CD4-positive, CD25-positive, alpha-beta regulatory T cell (primary cell): ENCODE data around the gene MB21D2. TPM values are rescaled to one million over a fixed set of nuclear protein-coding genes. Genes with fewer than 3 reads are reported as not detected.

Experiments
- ATAC-seq, 2 donors: fragments of 150-1000 bp; cut with Tn5 transposase; one replicate each; pipeline ENCODE4 v1.10.0; 2021; ENCODE audit warnings: low read depth in 2 of 2, moderate number of reproducible peaks in 2 of 2, moderate library complexity in 1 of 2
- DNase-seq, 3 donors: peaks; one replicate each; pipeline versions ENCODE4 v3.0.0 to v3.0.0-alpha.2; 2012 to 2022; ENCODE audit warnings: mixed read lengths in 1 of 3
- H3K27ac ChIP-seq: one replicate; pipeline ENCODE4 v1.7.0; 2013; ENCODE audit warnings: mild to moderate bottlenecking, low read length; ENCODE audit not compliant: insufficient read depth, poor library complexity, severe bottlenecking
- H3K27me3 ChIP-seq: one replicate; pipeline ENCODE4 v1.7.0; 2013; ENCODE audit warnings: low read length; ENCODE audit not compliant: control insufficient read depth, insufficient read depth
- H3K36me3 ChIP-seq: one replicate; pipeline ENCODE4 v1.7.0; 2013; ENCODE audit warnings: mild to moderate bottlenecking, low read length, moderate library complexity; ENCODE audit not compliant: control insufficient read depth, insufficient read depth
- H3K4me1 ChIP-seq: 2 replicates; pipeline ENCODE4 v1.7.0; 2013; ENCODE audit warnings: mild to moderate bottlenecking, low read length; ENCODE audit not compliant: insufficient read depth, control insufficient read depth, poor library complexity, severe bottlenecking
- H3K4me3 ChIP-seq: one replicate; pipeline ENCODE4 v1.7.0; 2013; ENCODE audit warnings: low read depth, mild to moderate bottlenecking, low read length, moderate library complexity
- H3K9me3 ChIP-seq, 2 experiments: 1 replicate in 1 of 2; 2 replicates in 1 of 2; pipeline ENCODE4 v1.7.0; 2013; ENCODE audit warnings: low read length in 2 of 2, mild to moderate bottlenecking in 1 of 2, moderate library complexity in 1 of 2; ENCODE audit not compliant: control insufficient read depth in 2 of 2
- H3K27ac Mint-ChIP-seq, 3 donors: one replicate each; pipeline ENCODE4 v1.8.0; 2020 to 2022; ENCODE audit warnings: mild to moderate bottlenecking in 3 of 3, mixed read lengths in 3 of 3, moderate library complexity in 2 of 3
- H3K27me3 Mint-ChIP-seq: one replicate; pipeline ENCODE4 v1.8.0; 2022; ENCODE audit warnings: mild to moderate bottlenecking, mixed read lengths
- H3K36me3 Mint-ChIP-seq: one replicate; pipeline ENCODE4 v1.8.0; 2020; ENCODE audit warnings: mixed read lengths
- H3K4me1 Mint-ChIP-seq, 4 donors: one replicate each; pipeline ENCODE4 v1.8.0; 2020 to 2022; ENCODE audit warnings: mixed read lengths in 4 of 4, mild to moderate bottlenecking in 1 of 4
- H3K4me3 Mint-ChIP-seq, 4 donors: one replicate each; pipeline ENCODE4 v1.8.0; 2020 to 2022; ENCODE audit warnings: mild to moderate bottlenecking in 4 of 4, mixed read lengths in 4 of 4, moderate library complexity in 3 of 4
- H3K9me3 Mint-ChIP-seq, 7 donors: one replicate each; pipeline ENCODE4 v1.8.0; 2020 to 2022; ENCODE audit warnings: mixed read lengths in 7 of 7, mild to moderate bottlenecking in 3 of 7, moderate library complexity in 2 of 7
- polyA plus RNA-seq, 4 donors: library from polyadenylated mRNA; unstranded; fragments of 300-500 nt; fragmentation: Illumina TruSeq; gene quantifications; one replicate each; pipeline ENCODE4 v1.2.3, GENCODE V29; 2021
- total RNA-seq: library from RNA; stranded (reverse); gene quantifications from one replicate; pipeline ENCODE4 v1.2.3, GENCODE V29; 2022

The MB21D2 gene
- total and polyA plus RNA-seq, 5 donors from 2014 or later, result 2.6 to 10.8 (median 3.3) TPM

GRCh38 chr3:192947421-192947820 is 29.8 kb upstream of the MB21D2 start:
- H3K27me3 ChIP-seq, result no peaks in the 10 kb centered on the region
- no peak for ATAC-seq
- Mint-ChIP-seq H3K9me3 (no peaks in the 10 kb centered on the region), H3K36me3 (no peaks in the 10 kb centered on the region), H3K27ac (no peak overlapping the region), H3K4me3 (no peak overlapping the region), H3K27me3 (peaks cover 14% of the 10 kb centered on the region), H3K4me1 (no peaks in the 10 kb centered on the region)
- H3K4me1 ChIP-seq, result no peaks in the 10 kb centered on the region
- no peak overlapping the region for H3K4me3 ChIP-seq
- no peaks in the 10 kb centered on the region for H3K9me3 ChIP-seq
- H3K36me3 ChIP-seq, result no peaks in the 10 kb centered on the region
- no peak for DNase-seq
- no peak overlapping the region for H3K27ac ChIP-seq

DNA sequence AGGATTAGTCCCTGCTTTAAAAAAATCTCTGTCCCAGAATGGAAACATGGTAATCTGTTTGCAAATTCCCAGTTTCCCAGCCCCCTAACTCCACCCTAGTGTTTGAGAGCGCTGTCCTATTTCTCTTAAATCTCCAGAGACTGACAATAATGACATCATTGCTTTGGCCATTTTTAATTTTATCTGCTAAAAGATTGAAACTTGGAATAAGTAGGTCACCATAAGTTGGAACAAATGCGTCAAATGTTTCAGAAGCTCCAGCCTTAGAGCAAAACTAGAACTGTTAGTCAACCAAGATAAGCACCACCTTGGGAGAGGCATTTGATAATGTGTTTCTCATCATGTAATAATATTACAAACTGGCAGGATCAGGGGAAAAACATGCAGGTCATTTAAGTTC is 25.7 kb upstream of the MB21D2 start:
- H3K4me1 ChIP-seq, result no peaks in the 10 kb centered on the region
- H3K27ac ChIP-seq, result no peak overlapping the region
- no peaks in the 10 kb centered on the region for H3K36me3 ChIP-seq
- Mint-ChIP-seq H3K27ac (no peak overlapping the region), H3K4me1 (no peaks in the 10 kb centered on the region), H3K27me3 (peaks cover 14% of the 10 kb centered on the region), H3K9me3 (no peaks in the 10 kb centered on the region), H3K36me3 (no peaks in the 10 kb centered on the region), H3K4me3 (no peak overlapping the region)
- ATAC-seq (no peak), DNase-seq (no peak)
- no peak overlapping the region for H3K4me3 ChIP-seq
- H3K27me3 ChIP-seq, result no peaks in the 10 kb centered on the region
- H3K9me3 ChIP-seq, result no peaks in the 10 kb centered on the region

- no peak overlapping the region for H3K27ac Mint-ChIP-seq
- H3K9me3 Mint-ChIP-seq, result no peaks in the 10 kb centered on the region
- ATAC-seq (no peak), DNase-seq (no peak)
- H3K27ac ChIP-seq, result no peak overlapping the region
- no peak overlapping the region for H3K4me3 Mint-ChIP-seq
- no peaks in the 10 kb centered on the region for H3K36me3 ChIP-seq
- H3K4me1 ChIP-seq, result no peaks in the 10 kb centered on the region
- H3K27me3 Mint-ChIP-seq, result peaks cover 14% of the 10 kb centered on the region
- no peaks in the 10 kb centered on the region for H3K9me3 ChIP-seq
- no peaks in the 10 kb centered on the region for H3K4me1 Mint-ChIP-seq
- H3K4me3 ChIP-seq, result no peak overlapping the region
- H3K36me3 Mint-ChIP-seq, result no peaks in the 10 kb centered on the region
- H3K27me3 ChIP-seq, result no peaks in the 10 kb centered on the region
Observed at GRCh38 chr3:192942625-192943024, 25.0 kb upstream of the MB21D2 start.

- Histone ChIP-seq H3K4me1 (no peaks in the 10 kb centered on the region), H3K4me3 (no peak overlapping the region), H3K9me3 (no peaks in the 10 kb centered on the region), H3K27me3 (no peaks in the 10 kb centered on the region), H3K27ac (no peak overlapping the region), H3K36me3 (no peaks in the 10 kb centered on the region)
- Mint-ChIP-seq H3K36me3 (no peaks in the 10 kb centered on the region), H3K4me1 (no peaks in the 10 kb centered on the region), H3K4me3 (no peak overlapping the region), H3K9me3 (no peaks in the 10 kb centered on the region), H3K27me3 (peaks cover 9% of the 10 kb centered on the region), H3K27ac (no peak overlapping the region)
- DNase-seq (no peak), ATAC-seq (no peak)
Observed at GRCh38 chr3:192940129-192940528, 22.5 kb upstream of the MB21D2 start.

- H3K4me3 Mint-ChIP-seq, result no peak overlapping the region
- H3K27ac Mint-ChIP-seq, result no peak overlapping the region
- no peaks in the 10 kb centered on the region for H3K36me3 Mint-ChIP-seq
- no peaks in the 10 kb centered on the region for H3K4me1 Mint-ChIP-seq
- Histone ChIP-seq H3K9me3 (no peaks in the 10 kb centered on the region), H3K27me3 (no peaks in the 10 kb centered on the region), H3K4me3 (no peak overlapping the region), H3K36me3 (no peaks in the 10 kb centered on the region), H3K4me1 (no peaks in the 10 kb centered on the region), H3K27ac (no peak overlapping the region)
- no peaks in the 10 kb centered on the region for H3K27me3 Mint-ChIP-seq
- ATAC-seq (no peak), DNase-seq (no peak)
- H3K9me3 Mint-ChIP-seq, result no peaks in the 10 kb centered on the region
Observed at GRCh38 chr3:192935441-192935840, 17.8 kb upstream of the MB21D2 start.

DNA sequence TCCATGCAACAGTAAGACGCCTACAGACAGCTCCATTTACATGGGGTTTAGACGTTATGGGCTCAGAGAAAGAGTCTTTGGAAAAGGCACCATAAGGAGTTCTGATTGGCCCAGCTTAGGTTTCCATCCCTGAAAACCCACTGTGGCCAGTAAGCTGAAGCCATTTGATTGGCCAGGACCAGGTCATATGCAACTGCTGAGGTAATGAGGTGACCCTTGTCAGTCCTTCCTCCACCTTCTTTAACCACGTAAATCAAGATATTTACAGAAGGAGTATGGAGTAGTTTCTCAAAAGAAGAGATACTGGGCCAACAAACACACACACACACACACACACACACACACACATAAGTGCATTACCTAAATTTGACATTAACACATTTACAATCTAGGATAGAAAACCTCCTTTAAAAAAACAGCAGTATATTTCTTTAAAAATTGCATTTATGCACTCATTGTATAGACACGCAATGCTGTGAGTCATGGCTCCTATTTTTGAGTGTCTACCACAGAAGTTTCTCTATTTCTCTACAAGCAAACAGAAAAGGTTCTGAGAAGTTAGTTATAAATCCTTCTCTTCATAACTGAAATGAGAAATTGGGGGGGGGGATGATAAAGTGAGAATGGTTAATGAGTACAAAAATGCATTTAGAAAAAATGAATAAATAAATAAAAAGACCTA is 16.3 kb upstream of the MB21D2 start:
- no peaks in the 10 kb centered on the region for H3K9me3 ChIP-seq
- no peak for DNase-seq
- Mint-ChIP-seq H3K27me3 (no peaks in the 10 kb centered on the region), H3K4me1 (no peaks in the 10 kb centered on the region), H3K36me3 (no peaks in the 10 kb centered on the region), H3K9me3 (no peaks in the 10 kb centered on the region), H3K4me3 (no peak overlapping the region), H3K27ac (no peak overlapping the region)
- no peaks in the 10 kb centered on the region for H3K27me3 ChIP-seq
- H3K4me1 ChIP-seq, result no peaks in the 10 kb centered on the region
- H3K36me3 ChIP-seq, result no peaks in the 10 kb centered on the region
- H3K27ac ChIP-seq, result no peak overlapping the region
- ATAC-seq, result no peak
- H3K4me3 ChIP-seq, result no peak overlapping the region

GRCh38 chr3:192933259-192933658 is 15.6 kb upstream of the MB21D2 start:
- Mint-ChIP-seq H3K36me3 (no peaks in the 10 kb centered on the region), H3K4me3 (no peak overlapping the region), H3K27ac (no peak overlapping the region), H3K4me1 (no peaks in the 10 kb centered on the region), H3K9me3 (no peaks in the 10 kb centered on the region), H3K27me3 (peaks cover 4% of the 10 kb centered on the region)
- H3K27ac ChIP-seq, result no peak overlapping the region
- ATAC-seq (no peak), DNase-seq (no peak)
- H3K36me3 ChIP-seq, result no peaks in the 10 kb centered on the region
- H3K27me3 ChIP-seq, result no peaks in the 10 kb centered on the region
- no peak overlapping the region for H3K4me3 ChIP-seq
- no peaks in the 10 kb centered on the region for H3K4me1 ChIP-seq
- no peaks in the 10 kb centered on the region for H3K9me3 ChIP-seq

DNA sequence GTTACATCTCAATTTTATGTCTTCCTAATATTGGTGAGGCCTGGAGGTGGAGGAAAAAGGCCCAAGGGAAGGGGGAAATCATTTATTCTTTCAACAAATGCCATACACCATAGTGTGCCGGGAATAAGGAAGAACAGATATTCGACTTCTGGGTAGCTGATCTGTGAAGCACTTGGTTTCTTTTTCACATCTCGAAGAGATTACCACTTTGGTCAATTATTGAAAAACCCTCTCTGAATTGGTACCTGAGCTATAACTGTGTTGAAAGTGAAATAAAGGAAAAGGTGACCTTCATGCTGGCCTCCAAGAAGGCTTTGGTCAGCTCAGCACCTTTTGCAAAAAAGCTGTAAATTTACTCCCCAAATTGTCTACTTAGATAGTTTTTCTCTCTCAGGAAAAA is 14.2 kb upstream of the MB21D2 start:
- Histone ChIP-seq H3K4me1 (no peaks in the 10 kb centered on the region), H3K4me3 (no peak overlapping the region), H3K27ac (no peak overlapping the region), H3K36me3 (no peaks in the 10 kb centered on the region), H3K9me3 (no peaks in the 10 kb centered on the region), H3K27me3 (peaks cover 2% of the 10 kb centered on the region)
- peaks cover 8% of the 10 kb centered on the region for H3K27me3 Mint-ChIP-seq
- no peak overlapping the region for H3K27ac Mint-ChIP-seq
- ATAC-seq (no peak), DNase-seq (no peak)
- H3K4me3 Mint-ChIP-seq, result no peak overlapping the region
- H3K9me3 Mint-ChIP-seq, result no peaks in the 10 kb centered on the region
- no peaks in the 10 kb centered on the region for H3K4me1 Mint-ChIP-seq
- H3K36me3 Mint-ChIP-seq, result no peaks in the 10 kb centered on the region
